Esophagus muscularis mucosa (tissue), 4 donors: ENCODE measurements around the gene SLC35A3. TPM values are rescaled to one million over a fixed set of nuclear protein-coding genes. Genes with fewer than 3 reads are reported as not detected.

ENCODE experiments used
- DNase-seq: peaks from one replicate; pipeline ENCODE4 v3.0.0-alpha.2; 2017; ENCODE audit errors: extremely low spot score
- H3K27ac ChIP-seq, 4 donors: fragments of 200-600 bp; sonication (generic); replicated peaks in 1 of 4; 1 replicate in 3 of 4; 2 replicates in 1 of 4; pipeline ENCODE4 v1.5.1; 2016 to 2019; ENCODE audit warnings: mild to moderate bottlenecking in 1 of 4
- H3K27me3 ChIP-seq, 4 donors: fragments of 200-600 bp; sonication (generic); one replicate each; pipeline versions ENCODE4 v1.5.1 to v1.6.0; 2016 to 2019
- H3K36me3 ChIP-seq, 4 donors: fragments of 200-600 bp; sonication (generic); one replicate each; pipeline ENCODE4 v1.5.1; 2016 to 2019
- H3K4me1 ChIP-seq, 4 donors: fragments of 200-600 bp; sonication (generic); one replicate each; pipeline ENCODE4 v1.5.1; 2016 to 2019
- H3K4me3 ChIP-seq, 4 donors: fragments of 200-600 bp; sonication (generic); 1 replicate in 2 of 4; 2 replicates in 2 of 4; pipeline ENCODE4 v1.5.1; 2016 to 2019; ENCODE audit warnings: mild to moderate bottlenecking in 4 of 4, moderate library complexity in 1 of 4
- H3K9me3 ChIP-seq, 4 donors: fragments of 200-600 bp; sonication (generic); 1 replicate in 3 of 4; 2 replicates in 1 of 4; pipeline ENCODE4 v1.5.1; 2016 to 2019
- CTCF ChIP-seq, 3 experiments: fragments of 200-600 bp in 2 of 3; fragments of 450-650 bp in 1 of 3; sonication (generic) in 2 of 3; IDR thresholded peaks; one replicate each; pipeline ENCODE4 v1.5.1; 2017 to 2019; ENCODE audit warnings: antibody characterized with exemption in 3 of 3, mild to moderate bottlenecking in 2 of 3, moderate library complexity in 1 of 3
- EP300 ChIP-seq: sonication (generic); formaldehyde crosslinking; IDR thresholded peaks from one replicate; pipeline ENCODE4 v1.6.1; 2017; ENCODE audit warnings: antibody characterized with exemption
- POLR2A ChIP-seq: fragments of 450-650 bp; IDR thresholded peaks from one replicate; pipeline ENCODE4 v1.6.1; 2017; ENCODE audit warnings: antibody characterized with exemption, moderate library complexity, mild to moderate bottlenecking, low read depth
- POLR2AphosphoS5 ChIP-seq, 2 donors: sonication (generic); formaldehyde crosslinking; IDR thresholded peaks; one replicate each; pipeline ENCODE4 v1.6.1; 2017; ENCODE audit warnings: antibody characterized with exemption in 2 of 2
- WGBS: methylation state at CpG from one replicate; pipeline ENCODE4 v1.1.5; 2018; 5-methylcytosine and 5-hydroxymethylcytosine counted together
- intact Hi-C: fragments of 100-400 bp; cut with DNase I; formaldehyde crosslinking; loops from one replicate; pipeline ENCODE4 v1.15.1; 2023
- total RNA-seq, 4 donors: library from RNA; depleted of rRNA; stranded (reverse); fragments of >200 nt; gene quantifications; one replicate each; pipeline versions ENCODE4 v1.1.0 to v1.2.1, GENCODE V29; 2016

SLC35A3 gene
- total RNA-seq, 4 donors from 2014 or later: 16.8 to 24.6 (median 22.9) TPM

- no peaks in the 10 kb centered on the region for H3K27me3 ChIP-seq
- H3K27ac ChIP-seq: no peak overlapping the region
- no peak for TF ChIP-seq POLR2A
- no peak for TF ChIP-seq CTCF (IDR thresholded peaks at IDR 0.05)
- no peak for TF ChIP-seq EP300
- no peak for TF ChIP-seq POLR2AphosphoS5 (IDR thresholded peaks at IDR 0.05)
- H3K4me3 ChIP-seq: no peak overlapping the region
- H3K4me1 ChIP-seq: no peaks in the 10 kb centered on the region
- whole genome bisulfite sequencing: 96% methylated on average over 4 of the region's 4 CpGs
- intact Hi-C loops: no loop called here
- H3K9me3 ChIP-seq: peaks cover 0 to 2% (median under 1%) of the 10 kb centered on the region in 4 donors
- DNase-seq: no peak
- H3K36me3 ChIP-seq: peaks cover 0 to 23% (median 10%) of the 10 kb centered on the region in 4 donors
Observed at GRCh38 chr1:99996951-99997350, 27.2 kb downstream of the SLC35A3 start.

GRCh38 chr1:100001462-100001861, 31.7 kb downstream of the SLC35A3 start:
- Histone ChIP-seq H3K4me1 (no peaks in the 10 kb centered on the region), H3K9me3 (no peaks in the 10 kb centered on the region), H3K36me3 (peaks cover 0 to 14% (median 3%) of the 10 kb centered on the region in 4 donors), H3K27ac (no peak overlapping the region), H3K27me3 (no peaks in the 10 kb centered on the region), H3K4me3 (no peak overlapping the region)
- TF ChIP-seq CTCF (IDR thresholded peaks at IDR 0.05): no peak
- TF ChIP-seq EP300: no peak
- no peak for TF ChIP-seq POLR2AphosphoS5 (IDR thresholded peaks at IDR 0.05)
- TF ChIP-seq POLR2A: no peak
- no peak for DNase-seq
- 95% methylated on average over 2 of the region's 2 CpGs for WGBS
- intact Hi-C loops: no loop called here

DNA sequence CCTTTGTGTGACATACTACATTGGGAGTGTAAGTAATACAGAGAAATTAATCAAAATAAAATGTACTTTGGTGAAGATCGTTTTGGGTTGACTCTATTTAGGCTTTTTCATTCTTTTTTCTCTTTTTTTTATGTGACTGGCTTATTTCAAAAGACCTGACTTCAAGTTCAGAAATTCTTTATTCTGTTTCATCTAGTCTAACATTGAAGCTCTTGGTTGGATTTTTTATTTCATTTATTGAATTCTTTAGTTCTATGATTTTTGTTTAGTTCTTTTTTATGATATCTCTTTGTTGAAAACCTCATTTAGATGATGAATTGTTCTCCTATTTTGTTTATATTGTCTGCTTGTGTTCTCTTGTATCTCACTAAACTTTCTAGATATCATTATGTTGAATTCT, 35.6 kb downstream of the SLC35A3 start:
- intact Hi-C loops: no loop called here
- Histone ChIP-seq H3K9me3 (no peaks in the 10 kb centered on the region), H3K27me3 (no peaks in the 10 kb centered on the region), H3K27ac (no peak overlapping the region), H3K4me1 (no peaks in the 10 kb centered on the region), H3K4me3 (no peak overlapping the region), H3K36me3 (peaks cover 0 to 18% (median 5%) of the 10 kb centered on the region in 4 donors)
- WGBS: 97% methylated on average over 1 of the region's 1 CpG
- no peak for TF ChIP-seq POLR2AphosphoS5 (IDR thresholded peaks at IDR 0.05)
- TF ChIP-seq POLR2A: no peak
- TF ChIP-seq CTCF (IDR thresholded peaks at IDR 0.05): no peak
- TF ChIP-seq EP300: no peak
- no peak for DNase-seq

DNA sequence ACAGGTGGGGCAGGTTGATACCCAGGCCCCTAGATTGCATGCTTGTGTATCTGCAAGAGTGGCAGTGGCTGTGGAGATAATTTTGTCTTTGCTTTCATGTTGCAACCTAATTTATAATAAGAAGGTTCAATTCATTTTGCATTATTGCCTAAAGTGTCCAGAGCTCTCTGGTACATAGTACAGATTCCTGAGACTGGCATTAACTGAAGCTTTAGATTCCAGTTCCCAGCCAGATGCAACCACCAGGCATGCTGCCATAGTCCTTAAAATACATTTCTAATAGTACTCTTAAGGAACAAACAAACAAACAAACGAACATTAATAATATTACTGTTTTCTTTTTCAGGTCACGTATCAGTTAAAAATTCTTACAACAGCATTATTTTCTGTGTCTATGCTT, 36.9 kb downstream of the SLC35A3 start:
- Histone ChIP-seq H3K27me3 (no peaks in the 10 kb centered on the region), H3K9me3 (no peaks in the 10 kb centered on the region), H3K27ac (no peak overlapping the region), H3K4me1 (no peaks in the 10 kb centered on the region), H3K4me3 (no peak overlapping the region), H3K36me3 (peaks cover 0 to 21% (median 8%) of the 10 kb centered on the region in 4 donors)
- DNase-seq: no peak
- 84% methylated on average over 2 of the region's 2 CpGs for WGBS
- intact Hi-C loops: no loop called here
- TF ChIP-seq EP300 (no peak), POLR2AphosphoS5 (IDR thresholded peaks at IDR 0.05) (no peak), POLR2A (no peak), CTCF (IDR thresholded peaks at IDR 0.05) (no peak)

DNA sequence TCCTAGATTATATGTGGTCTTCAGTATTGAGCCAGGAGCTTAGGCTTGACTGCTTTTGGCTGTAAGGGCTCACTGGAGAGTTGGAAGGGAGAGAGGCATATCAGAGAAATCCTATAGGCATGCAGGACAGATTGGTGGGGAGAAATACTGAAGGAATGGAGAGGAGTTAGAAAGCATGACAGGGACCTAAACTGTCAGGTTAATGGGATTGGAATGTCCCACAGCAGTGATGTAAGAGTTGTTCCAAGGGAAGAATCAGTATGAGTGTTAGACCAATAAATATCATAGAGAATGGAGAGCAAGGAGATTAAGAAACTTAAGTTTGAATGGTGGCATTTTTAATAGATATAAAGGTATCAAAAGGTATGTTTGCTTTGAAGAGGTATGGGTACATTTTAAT, 39.7 kb downstream of the SLC35A3 start:
- intact Hi-C loops: no loop called here
- no peak overlapping the region for H3K4me3 ChIP-seq
- no peak overlapping the region for H3K27ac ChIP-seq
- H3K36me3 ChIP-seq: peaks cover 0 to 22% (median 13%) of the 10 kb centered on the region in 4 donors
- no peak for DNase-seq
- no peaks in the 10 kb centered on the region for H3K27me3 ChIP-seq
- TF ChIP-seq CTCF (IDR thresholded peaks at IDR 0.05) (no peak), POLR2A (no peak), POLR2AphosphoS5 (IDR thresholded peaks at IDR 0.05) (no peak)
- no peaks in the 10 kb centered on the region for H3K4me1 ChIP-seq
- no peaks in the 10 kb centered on the region for H3K9me3 ChIP-seq
